IPS-18c (cell line): Measurements from ENCODE around the gene CCM2L.
A peak's percentile ranks its signal among the peaks of the same experiment; 100 is the strongest.

Experiments used
- H3K4me3 ChIP-seq: 2 replicates; pipeline ENCODE4 v1.7.0; 2013; ENCODE audit warnings: low read depth, mild to moderate bottlenecking, low read length, moderate library complexity; ENCODE audit not compliant: insufficient read depth
- H3K9me3 ChIP-seq: one replicate; pipeline ENCODE4 v1.6.1; 2013; ENCODE audit warnings: mild to moderate bottlenecking, low read length, moderate library complexity; ENCODE audit not compliant: control insufficient read depth, insufficient read depth

Gene CCM2L

DNA sequence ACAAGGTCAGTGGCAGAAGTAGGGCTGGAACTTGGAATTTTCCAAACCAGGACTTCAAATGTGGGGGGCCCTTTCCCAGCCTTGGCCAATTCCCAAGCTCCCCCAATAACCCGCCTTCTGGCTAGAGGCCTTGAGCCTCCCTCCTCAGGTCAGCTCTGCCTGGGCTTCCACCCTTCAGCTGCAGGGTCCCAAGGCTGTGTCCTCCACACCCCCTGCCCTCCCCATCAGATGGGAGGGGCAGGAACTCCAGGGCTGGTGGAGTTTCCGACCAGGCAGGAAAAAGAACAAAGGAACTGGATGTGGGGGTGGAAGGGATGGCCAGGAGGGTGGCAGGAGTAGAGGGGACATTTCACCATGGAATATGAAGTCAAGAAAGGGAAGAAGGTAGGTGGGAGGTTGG lies at the start of gene CCM2L:
TSS of gene CCM2L (plus strand) at position 338 of the 400 bp plus-strand sequence. CDS start at position 355, 17 bp downstream.
- H3K4me3 ChIP-seq = no peak within 1 kb of the TSS; the same call in 1 of the 2 replicates

DNA sequence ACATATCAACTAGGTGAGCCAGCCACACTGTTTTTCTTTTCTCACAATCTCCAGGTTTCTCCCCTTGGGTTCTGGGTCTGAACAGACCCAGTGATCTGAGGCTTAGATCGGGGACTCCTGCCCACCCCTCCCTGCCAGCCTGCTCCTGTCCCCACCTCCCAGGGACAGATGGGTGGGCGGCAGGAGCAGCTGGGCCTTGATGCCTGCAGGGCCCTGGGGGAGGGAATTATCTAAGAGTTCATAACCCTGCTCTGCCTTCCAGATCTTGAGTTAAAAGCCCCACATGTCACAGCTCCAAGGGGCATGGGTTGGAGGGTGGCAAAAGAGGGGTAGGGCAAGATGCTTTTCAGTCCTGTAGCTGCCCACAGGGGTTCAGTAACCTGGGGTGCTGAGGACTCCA lies 47.5 kb upstream of the CCM2L start:
- Histone ChIP-seq H3K9me3 (no peaks in the 10 kb centered on the region), H3K4me3 (no peak overlapping the region)

More for the DNA sequence above, at the start of gene CCM2L:
- no peaks in the 10 kb centered on the region for H3K9me3 ChIP-seq

GRCh38 chr20:31963889-31964288 lies 46.3 kb upstream of the CCM2L start:
- Histone ChIP-seq H3K4me3 (no peak overlapping the region), H3K9me3 (no peaks in the 10 kb centered on the region)

DNA sequence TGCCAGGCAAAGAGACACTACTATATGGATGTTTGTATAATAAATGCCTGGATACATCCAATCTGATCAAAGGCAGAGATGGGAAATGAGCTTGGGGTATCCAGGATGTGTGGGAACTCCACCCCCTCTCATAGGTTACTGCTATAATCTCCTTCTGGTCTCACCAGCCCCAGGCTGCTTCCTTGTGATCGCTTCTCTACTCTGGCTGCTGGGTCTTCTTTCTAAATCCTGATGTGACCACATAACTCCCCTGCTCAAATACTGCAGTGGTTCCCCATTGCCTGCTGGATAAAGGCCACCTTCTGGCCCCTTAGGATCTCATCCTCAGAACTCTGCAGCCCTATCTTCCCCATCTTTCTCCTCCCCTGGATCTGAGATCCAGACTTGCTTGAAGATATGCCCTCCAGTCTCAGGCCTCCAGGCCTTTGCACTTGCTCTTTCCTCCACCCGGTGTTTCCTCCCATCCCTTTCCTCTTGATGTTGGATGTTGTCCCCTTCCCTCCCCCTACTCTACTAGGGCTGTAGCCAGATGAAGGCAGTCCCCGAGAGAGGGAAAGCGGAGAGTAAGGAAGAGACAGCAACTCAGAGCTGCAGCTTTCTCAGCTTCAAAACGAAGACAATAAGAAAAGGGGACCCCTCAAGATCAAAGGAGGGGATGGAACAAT lies 43.1 kb upstream of the CCM2L start:
- Histone ChIP-seq H3K4me3 (peak overlapping the region; percentile 51), H3K9me3 (no peaks in the 10 kb centered on the region)

GRCh38 chr20:31967830-31968249 lies 42.4 kb upstream of the CCM2L start, which contains the start of gene XKR7:
XKR7 (plus strand) TSS chr20:31968151; CDS start chr20:31968176, 25 bp downstream.
- Histone ChIP-seq H3K9me3 (no peaks in the 10 kb centered on the region), H3K4me3 (peak within 1 kb of the TSS; percentile 51)

- Histone ChIP-seq H3K4me3 (peak overlapping the region; percentile 51), H3K9me3 (no peaks in the 10 kb centered on the region)
These were observed 41.7 kb upstream of the CCM2L start for GRCh38 chr20:31968291-31969126.

DNA sequence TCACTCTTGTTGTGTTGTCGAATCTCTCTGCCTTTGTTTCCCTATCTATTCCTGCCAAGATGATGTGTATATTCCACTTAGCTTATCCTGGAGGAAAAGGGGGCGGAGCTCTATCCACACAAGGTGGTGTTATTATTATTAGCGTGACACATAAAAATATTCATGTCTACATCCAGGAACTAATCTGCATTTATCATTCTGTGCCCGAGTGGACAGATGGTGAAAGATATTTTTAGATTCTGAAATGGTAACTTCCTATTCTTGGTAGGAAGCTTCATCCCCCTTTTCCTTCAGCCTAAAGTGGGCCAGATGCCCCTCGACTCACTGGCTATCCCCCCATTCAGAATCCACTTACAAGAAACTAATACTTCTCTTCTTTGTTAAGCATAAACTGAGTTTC lies 40.2 kb upstream of the CCM2L start:
- Histone ChIP-seq H3K9me3 (no peaks in the 10 kb centered on the region), H3K4me3 (no peak overlapping the region)

- no peaks in the 10 kb centered on the region for H3K9me3 ChIP-seq
These were observed 37.7 kb upstream of the CCM2L start for GRCh38 chr20:31972471-31973021.

DNA sequence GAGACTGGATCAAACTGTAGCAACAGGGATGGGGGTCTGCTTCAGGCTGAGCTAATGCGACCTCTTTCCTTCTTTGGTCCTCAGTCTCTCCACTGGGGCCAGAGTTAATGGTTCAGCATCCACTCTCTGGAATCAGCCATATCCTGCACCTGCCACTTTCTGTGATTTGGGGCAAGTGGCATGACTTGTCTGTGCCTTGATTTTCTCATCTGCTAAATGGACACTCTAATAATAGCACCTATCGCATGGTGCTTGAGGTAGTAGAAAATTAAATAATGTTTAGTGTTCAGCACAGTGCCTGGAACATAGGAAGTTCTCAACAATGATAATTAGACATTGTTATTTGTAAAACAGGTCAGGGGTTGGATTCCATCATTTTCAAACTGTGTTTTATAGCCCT lies 35.9 kb upstream of the CCM2L start:
- no peak overlapping the region for H3K4me3 ChIP-seq

More at GRCh38 chr20:31972471-31973021, 37.7 kb upstream of the CCM2L start:
- no peak overlapping the region for H3K4me3 ChIP-seq

DNA sequence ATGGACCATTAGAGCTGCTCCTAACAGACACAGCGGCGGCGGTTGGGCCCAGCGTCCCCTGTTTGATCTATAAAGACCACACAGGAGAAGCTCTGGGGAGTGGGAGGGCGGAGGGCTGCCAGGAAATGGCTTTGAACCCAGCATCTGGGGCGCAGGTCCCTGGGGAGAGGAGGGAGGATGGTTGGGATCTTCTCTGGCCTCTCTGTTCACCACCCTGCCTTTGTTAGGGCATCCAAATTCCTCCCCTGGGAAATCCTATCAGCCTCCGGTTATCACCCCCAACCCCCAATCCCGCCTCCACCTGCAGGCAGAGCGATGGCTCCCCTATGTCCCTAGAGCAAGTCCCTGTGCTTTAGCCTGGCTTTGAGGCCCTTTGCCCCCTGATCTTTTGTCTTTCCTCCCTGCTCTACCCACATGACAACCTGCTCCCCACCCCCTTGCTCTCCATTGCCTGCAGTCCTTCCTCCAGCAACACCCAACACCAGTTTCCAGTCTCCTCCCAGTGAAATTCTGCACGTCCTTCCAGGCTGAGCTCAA lies 35.2 kb upstream of the CCM2L start:
- Histone ChIP-seq H3K4me3 (0 out of 2 replicates have a peak overlapping the region, but pooled peaks have one; percentile 9), H3K9me3 (no peaks in the 10 kb centered on the region)

More for the DNA sequence above, 35.9 kb upstream of the CCM2L start:
- no peaks in the 10 kb centered on the region for H3K9me3 ChIP-seq

GRCh38 chr20:31975874-31976273 lies 34.4 kb upstream of the CCM2L start:
- no peaks in the 10 kb centered on the region for H3K9me3 ChIP-seq
- H3K4me3 ChIP-seq = no peak overlapping the region

DNA sequence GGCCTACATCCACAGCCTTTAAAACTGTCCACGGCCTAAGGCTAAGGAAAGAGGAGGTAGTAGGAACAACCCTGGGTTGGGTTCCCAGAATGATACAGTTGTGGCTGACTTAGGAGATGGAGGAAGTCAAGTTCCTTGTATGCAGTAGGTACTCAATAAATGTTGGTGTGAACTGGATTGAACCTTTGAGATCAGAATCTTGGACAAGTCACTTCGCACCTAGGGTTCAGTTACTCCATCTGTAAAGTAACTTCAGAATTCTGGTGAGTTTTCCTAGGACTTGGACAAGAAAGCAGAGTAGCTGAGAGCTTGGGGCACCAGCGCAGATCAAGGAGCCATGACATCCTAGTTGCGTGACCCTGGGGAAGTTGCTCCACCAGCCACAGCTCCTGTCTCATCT lies 33.2 kb upstream of the CCM2L start:
- no peak overlapping the region for H3K4me3 ChIP-seq
- H3K9me3 ChIP-seq = no peaks in the 10 kb centered on the region

DNA sequence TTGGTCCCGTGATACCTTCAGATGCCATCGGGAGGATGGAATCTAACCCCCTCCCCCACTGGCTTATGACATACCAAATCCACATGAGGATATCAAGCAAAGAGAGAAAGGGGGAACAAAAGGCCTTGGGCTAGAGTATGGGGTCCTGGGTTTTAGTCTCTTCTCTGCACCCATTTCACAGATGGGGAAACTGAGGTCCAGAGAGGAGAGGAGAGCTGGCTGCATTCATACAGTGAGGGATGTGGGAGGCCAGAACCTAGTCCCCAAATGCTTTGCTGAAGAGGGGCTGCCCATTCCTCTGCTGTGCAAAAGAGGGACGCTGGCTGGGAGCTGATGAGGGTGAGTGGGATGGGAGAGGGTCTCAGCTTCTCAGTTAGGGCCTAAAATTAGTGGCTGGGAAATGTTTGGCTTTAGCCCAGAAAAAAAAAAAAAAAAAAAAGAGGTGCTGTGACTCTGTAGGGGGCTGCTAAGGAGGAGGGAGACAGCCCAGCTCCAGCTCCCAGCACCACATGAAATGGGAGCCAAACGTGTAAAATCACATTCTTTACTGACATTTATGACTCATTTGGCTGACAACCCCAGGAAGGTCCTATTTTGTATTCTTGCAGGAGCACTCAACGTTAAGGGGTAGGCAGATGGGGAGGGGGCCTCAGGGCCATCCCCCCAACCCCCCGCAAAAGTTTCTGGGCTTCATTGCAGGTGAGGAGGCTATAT lies 30.4 kb upstream of the CCM2L start:
- no peaks in the 10 kb centered on the region for H3K9me3 ChIP-seq

GRCh38 chr20:31981784-31982183 lies 28.5 kb upstream of the CCM2L start:
- Histone ChIP-seq H3K9me3 (no peaks in the 10 kb centered on the region), H3K4me3 (no peak overlapping the region)

More for the DNA sequence above, 30.4 kb upstream of the CCM2L start:
- H3K4me3 ChIP-seq = no peak overlapping the region

- Histone ChIP-seq H3K9me3 (no peaks in the 10 kb centered on the region), H3K4me3 (no peak overlapping the region)
These were observed 25.2 kb upstream of the CCM2L start for GRCh38 chr20:31984981-31985471.

DNA sequence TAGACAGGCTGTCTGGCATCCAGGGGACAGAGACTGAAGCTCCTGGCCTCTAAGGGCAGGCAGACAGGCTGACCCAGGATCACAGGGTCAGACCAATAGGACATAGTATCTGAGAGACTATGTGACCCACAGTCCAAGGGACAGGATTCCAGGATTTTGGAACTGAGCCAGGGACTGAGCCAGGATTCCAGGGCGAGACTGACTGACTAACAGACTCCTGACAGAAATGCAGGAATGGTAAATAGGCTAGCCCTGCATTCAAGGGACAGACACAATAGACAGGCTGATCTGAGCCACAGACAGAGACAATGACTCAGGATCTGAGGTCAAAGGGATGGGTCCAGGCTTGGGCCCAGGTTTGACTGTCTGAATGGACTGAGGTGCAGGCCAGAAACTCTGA lies 22.5 kb upstream of the CCM2L start:
- Histone ChIP-seq H3K9me3 (no peaks in the 10 kb centered on the region), H3K4me3 (no peak overlapping the region)
